Ishikawa (cell line): ENCODE measurements around the gene TTLL10.

Experiments
- CEBPB ChIP-seq: IDR thresholded peaks from 2 replicates; pipeline ENCODE4 v1.6.1; 2012
- CREB1 ChIP-seq: IDR thresholded peaks from 2 replicates; pipeline ENCODE4 v1.6.1; 2012; ENCODE audit warnings: low read depth
- EGR1 ChIP-seq: IDR thresholded peaks from 2 replicates; pipeline ENCODE4 v1.6.1; 2012
- EP300 ChIP-seq: IDR thresholded peaks from 2 replicates; pipeline ENCODE4 v1.6.1; 2012; ENCODE audit warnings: borderline replicate concordance
- FOXM1 ChIP-seq: IDR thresholded peaks from 2 replicates; pipeline ENCODE4 v1.6.1; 2012; ENCODE audit warnings: low read depth, borderline replicate concordance
- RAD21 ChIP-seq: IDR thresholded peaks from 2 replicates; pipeline ENCODE4 v1.6.1; 2012; ENCODE audit warnings: low read depth
- REST ChIP-seq: IDR thresholded peaks from 2 replicates; pipeline ENCODE4 v1.6.1; 2012; ENCODE audit warnings: low read depth, mild to moderate bottlenecking
- TAF1 ChIP-seq: IDR thresholded peaks from 2 replicates; pipeline ENCODE4 v1.6.1; 2012; ENCODE audit warnings: low read depth, mild to moderate bottlenecking
- TCF12 ChIP-seq: IDR thresholded peaks from 2 replicates; pipeline ENCODE4 v1.6.1; 2012; ENCODE audit warnings: low read depth
- TEAD4 ChIP-seq: IDR thresholded peaks from 2 replicates; pipeline ENCODE4 v1.6.1; 2012
- USF1 ChIP-seq: IDR thresholded peaks from 2 replicates; pipeline ENCODE4 v1.6.1; 2012
- YY1 ChIP-seq: IDR thresholded peaks from 2 replicates; pipeline ENCODE4 v1.6.1; 2012; ENCODE audit warnings: low read depth
- ZBTB7A ChIP-seq: IDR thresholded peaks from 2 replicates; pipeline ENCODE4 v1.6.1; 2012; ENCODE audit warnings: low read depth

Gene TTLL10

GRCh38 chr1:1204425-1204920, 30.8 kb downstream of the TTLL10 start:
- TF ChIP-seq FOXM1: no peak
- TF ChIP-seq CREB1: no peak
- TF ChIP-seq USF1: no peak
- TF ChIP-seq TAF1: no peak
- TF ChIP-seq REST: no peak

GRCh38 chr1:1204998-1205768, 31.5 kb downstream of the TTLL10 start:
- no peak for TF ChIP-seq FOXM1
- TF ChIP-seq TEAD4: no peak
- no peak for TF ChIP-seq RAD21
- TF ChIP-seq USF1: no peak
- TF ChIP-seq CREB1: no peak
- TF ChIP-seq ZBTB7A: no peak
- TF ChIP-seq YY1: no peak
- TF ChIP-seq REST: no peak
- no peak; the same call in 1 of the 2 replicates for TF ChIP-seq TCF12
- TF ChIP-seq CEBPB: no peak
- TF ChIP-seq TAF1: no peak
- no peak for TF ChIP-seq EGR1

GRCh38 chr1:1205769-1206375, 32.2 kb downstream of the TTLL10 start:
- TF ChIP-seq USF1: no peak
- TF ChIP-seq FOXM1: no peak
- no peak for TF ChIP-seq EP300
- TF ChIP-seq ZBTB7A: no peak
- TF ChIP-seq REST: no peak

GRCh38 chr1:1206376-1206965, 32.8 kb downstream of the TTLL10 start, which contains the start of gene TNFRSF18:
Gene TNFRSF18, minus strand, starts transcription at chr1:1206592. Its CDS starts 21 bp downstream, at chr1:1206571.
- TF ChIP-seq TCF12 (peak; percentile 32; the same call in 1 of the 2 replicates), FOXM1 (no peak), ZBTB7A (peak; percentile 91), YY1 (no peak), EP300 (peak; percentile 56; the same call in 1 of the 2 replicates), RAD21 (no peak; the same call in 1 of the 2 replicates)
